G401 (cell line): ENCODE data around the gene TSC22D2. TPM values are rescaled to one million over a fixed set of nuclear protein-coding genes. Genes with fewer than 3 reads are reported as not detected.

Experiments used
- DNase-seq: peaks from one replicate; pipeline ENCODE4 v3.0.0-alpha.2; 2015; ENCODE audit warnings: low spot score
- in situ Hi-C: cut with HindIII; loops from 2 replicates; pipeline ENCODE4 v1.10.0; 2016; ENCODE audit warnings: low sequenced_read_pairs, mixed read lengths
- total RNA-seq: library from RNA; depleted of rRNA; stranded (reverse); fragments of >200 nt; shearing (Covaris generic); gene quantifications from 2 replicates; pipeline ENCODE4 v1.2.3, GENCODE V29; 2014

The TSC22D2 gene
- total RNA-seq, 1 experiment from 2014 or later, result 10.4 TPM

GRCh38 chr3:150410311-150411105 is 2.4 kb downstream of the TSC22D2 start:
- in situ Hi-C loops, result no loop called here
- peak; percentile 36 for DNase-seq

DNA sequence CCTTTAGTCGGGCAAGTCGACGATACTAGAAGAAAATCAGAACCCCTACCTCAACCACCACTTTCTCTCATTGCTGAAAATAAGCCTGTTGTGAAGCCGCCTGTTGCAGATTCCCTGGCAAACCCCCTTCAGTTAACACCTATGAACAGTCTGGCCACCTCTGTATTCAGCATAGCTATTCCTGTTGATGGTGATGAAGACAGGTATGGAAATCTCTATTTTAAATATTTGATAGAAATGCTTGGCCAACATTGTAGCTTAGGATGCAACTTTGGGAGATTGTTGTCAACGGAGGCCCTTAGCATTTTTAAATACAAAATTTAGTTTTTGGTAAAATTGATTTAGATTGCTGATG is 3.0 kb downstream of the TSC22D2 start:
- in situ Hi-C loops, result no loop called here
- DNase-seq, result no peak

- in situ Hi-C loops, result no loop called here
- no peak for DNase-seq
Measured at GRCh38 chr3:150411546-150411945, 3.4 kb downstream of the TSC22D2 start.

DNA sequence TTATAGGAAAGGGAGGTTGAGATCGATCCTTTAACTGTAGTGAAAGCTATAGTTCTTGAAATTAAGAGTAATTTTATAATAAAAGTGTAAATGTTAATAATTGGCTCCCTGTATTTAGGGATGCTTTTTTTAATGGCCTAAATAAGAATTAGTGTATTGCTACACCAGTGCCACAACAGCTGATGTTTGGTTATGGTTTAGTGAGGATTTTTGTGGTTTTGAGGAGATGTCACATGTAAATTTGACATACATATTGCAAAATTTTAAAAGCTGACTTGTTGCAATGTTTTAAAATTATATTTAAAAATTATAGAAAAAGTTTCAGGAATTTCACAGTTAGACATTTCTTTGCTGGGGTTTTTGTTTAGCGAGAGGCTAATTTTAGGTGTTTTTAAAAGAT is 3.9 kb downstream of the TSC22D2 start:
- in situ Hi-C loops, result no loop called here

GRCh38 chr3:150412561-150413231 is 4.6 kb downstream of the TSC22D2 start:
- DNase-seq, result peak; percentile 38
- in situ Hi-C loops, result no loop called here

More for the DNA sequence above, 3.9 kb downstream of the TSC22D2 start:
- no peak for DNase-seq

DNA sequence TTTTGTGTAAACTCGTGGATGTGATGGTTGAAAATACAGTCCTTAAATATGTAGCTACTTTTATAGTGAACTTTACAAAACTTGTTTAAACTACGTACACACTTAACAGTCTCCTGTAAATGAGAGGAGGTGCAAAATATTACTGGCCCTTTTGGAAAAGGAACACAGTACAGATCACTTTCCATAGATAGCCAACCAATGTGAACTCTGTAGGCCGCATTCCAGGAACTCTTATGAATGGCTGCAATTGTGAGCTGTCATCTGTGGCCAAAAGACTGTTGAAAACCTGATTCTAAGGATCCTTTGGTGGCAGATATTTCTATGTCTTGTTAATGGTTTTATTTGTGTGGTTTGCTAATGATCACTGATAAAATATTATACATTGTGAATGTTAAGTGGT is 6.2 kb downstream of the TSC22D2 start:
- DNase-seq, result peak; percentile 37
- in situ Hi-C loops, result no loop called here

- in situ Hi-C loops, result no loop called here
- DNase-seq, result no peak
Measured at GRCh38 chr3:150414959-150415358, 6.9 kb downstream of the TSC22D2 start.

DNA sequence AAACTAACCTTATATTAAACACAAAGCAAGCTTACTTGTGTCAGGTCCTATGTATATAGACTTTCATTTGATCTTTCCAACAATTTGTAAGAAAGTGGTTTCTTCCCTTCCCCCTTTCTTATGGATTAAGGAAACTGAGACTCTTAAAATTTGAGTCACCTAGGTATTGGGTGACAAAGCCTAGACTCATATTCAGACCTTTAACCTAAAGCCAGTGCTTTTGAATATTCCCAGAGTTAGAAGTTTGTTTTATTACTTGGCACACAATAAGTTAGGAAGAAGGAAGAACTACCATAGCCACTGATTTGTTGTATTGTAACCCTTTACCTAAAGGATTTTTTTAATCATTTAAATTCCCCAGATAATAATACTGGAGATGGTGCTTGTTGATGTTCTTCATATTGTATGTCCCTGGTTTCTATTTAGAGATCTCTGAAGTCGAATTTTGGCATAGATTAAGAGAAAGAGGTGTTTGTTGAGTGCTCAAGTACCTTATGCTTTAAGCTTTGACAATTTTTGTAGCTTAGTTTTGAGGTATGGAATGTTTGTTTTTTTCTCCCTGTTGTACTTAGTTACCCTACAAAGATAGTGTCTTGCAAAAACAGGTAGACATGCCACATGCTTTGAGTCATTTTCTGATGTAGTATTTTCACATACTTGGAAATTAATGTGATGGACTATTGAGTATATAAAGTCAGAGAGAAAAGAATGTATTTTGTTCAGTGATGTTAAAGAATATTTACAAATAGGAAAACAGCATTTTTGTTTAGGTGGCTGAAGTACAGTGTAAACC is 11.2 kb downstream of the TSC22D2 start:
- DNase-seq, result no peak
- in situ Hi-C loops, result no loop called here

DNA sequence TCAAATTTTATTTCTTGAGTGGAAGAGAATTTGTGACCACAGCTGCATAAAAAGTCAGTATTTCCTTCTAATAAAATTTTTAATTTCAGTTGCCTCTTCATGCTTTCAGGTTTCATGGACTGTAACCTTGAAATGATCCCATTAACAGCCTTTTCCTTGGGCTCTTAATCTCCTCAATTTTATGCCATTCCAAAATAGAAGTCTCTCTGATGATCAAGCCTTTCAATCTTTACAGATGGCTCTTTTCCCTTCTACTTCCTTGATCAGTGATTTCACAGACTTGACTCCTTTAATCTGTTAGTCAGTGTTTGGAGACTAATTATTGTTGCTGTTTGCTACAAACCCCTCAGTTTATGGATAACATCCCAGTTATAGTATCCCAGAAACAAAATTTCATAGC is 11.9 kb downstream of the TSC22D2 start:
- in situ Hi-C loops, result no loop called here

DNA sequence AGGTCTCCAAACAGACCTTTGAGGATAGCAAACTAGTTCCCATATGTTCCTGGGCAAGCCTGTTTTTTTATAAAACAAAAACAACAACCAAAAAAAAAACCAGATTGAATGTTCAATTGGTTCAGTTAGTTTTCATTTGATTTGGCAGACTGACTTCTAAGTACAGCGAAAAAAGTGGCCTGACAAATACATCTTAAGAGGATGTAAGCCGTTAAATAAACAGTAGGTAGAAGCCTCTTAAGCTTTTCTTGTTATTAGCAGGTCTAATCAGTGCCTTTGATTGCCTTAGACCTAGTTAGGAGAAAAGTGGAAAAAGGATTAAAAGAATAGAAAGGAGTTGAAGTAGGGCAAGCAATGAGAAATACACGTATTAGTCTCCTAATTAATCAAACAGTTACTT is 13.2 kb downstream of the TSC22D2 start:
- DNase-seq, result no peak
- in situ Hi-C loops, result no loop called here

More for the DNA sequence above, 11.9 kb downstream of the TSC22D2 start:
- DNase-seq, result no peak

- DNase-seq, result no peak
- in situ Hi-C loops, result no loop called here
Measured at GRCh38 chr3:150421799-150422548, 13.9 kb downstream of the TSC22D2 start.

DNA sequence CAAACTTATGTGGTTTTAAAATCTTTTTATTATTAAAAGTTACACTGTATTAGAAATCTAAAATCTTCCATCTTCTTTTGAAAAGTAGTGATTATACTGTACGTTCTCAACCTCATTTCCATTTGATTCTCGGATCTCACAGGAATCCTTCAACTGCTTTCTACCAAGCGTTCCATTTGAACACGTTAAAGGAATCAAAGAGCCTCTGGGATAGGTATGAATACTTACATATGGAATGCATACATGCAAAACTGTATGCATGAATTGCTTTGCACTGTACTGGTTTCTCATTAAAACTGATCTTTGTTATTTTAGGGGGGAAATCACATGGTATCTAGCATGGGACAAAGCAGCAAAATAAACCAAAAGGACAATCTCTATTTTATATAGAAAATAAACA is 14.8 kb downstream of the TSC22D2 start:
- in situ Hi-C loops, result no loop called here
- DNase-seq, result no peak

DNA sequence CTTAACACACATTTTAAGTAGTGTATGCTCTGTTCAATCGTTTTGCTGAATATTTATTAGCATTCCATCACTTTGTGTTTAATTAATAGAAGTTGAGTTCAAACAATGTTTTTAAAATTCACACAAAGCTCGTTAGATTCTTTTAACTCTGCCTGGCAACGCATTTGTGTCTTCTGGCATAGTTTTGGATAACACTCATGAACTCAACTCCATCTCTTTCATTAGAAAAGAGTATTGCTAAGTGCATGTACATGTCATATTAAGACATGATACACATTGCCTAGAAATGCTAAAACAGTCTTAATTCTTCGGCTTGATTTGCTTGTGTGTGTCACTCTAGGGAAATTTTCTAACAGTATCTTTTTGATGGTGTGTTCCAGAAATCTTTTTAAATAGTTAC is 15.7 kb downstream of the TSC22D2 start:
- in situ Hi-C loops, result no loop called here
- DNase-seq, result no peak

GRCh38 chr3:150426292-150426691 is 18.2 kb downstream of the TSC22D2 start:
- no peak for DNase-seq
- in situ Hi-C loops, result no loop called here

DNA sequence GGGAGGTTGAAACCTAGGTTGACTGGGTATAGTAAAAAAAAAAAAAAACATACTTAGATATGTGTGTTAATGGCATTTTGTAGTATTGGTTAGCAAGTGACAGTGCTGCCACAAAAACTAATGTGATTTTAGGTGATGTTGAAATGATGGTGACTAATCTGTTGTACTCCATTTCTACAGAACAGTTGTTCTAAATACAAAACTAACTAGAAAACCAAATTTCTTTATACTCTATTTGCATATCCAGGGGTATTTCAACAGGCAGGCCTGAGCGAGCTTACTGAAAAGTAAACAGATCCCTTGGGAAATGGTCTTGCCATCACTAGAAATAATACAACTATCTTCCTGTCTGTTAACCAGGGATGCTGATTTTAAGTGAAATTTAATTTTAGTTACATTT is 20.5 kb downstream of the TSC22D2 start:
- in situ Hi-C loops, result no loop called here
- DNase-seq, result no peak

DNA sequence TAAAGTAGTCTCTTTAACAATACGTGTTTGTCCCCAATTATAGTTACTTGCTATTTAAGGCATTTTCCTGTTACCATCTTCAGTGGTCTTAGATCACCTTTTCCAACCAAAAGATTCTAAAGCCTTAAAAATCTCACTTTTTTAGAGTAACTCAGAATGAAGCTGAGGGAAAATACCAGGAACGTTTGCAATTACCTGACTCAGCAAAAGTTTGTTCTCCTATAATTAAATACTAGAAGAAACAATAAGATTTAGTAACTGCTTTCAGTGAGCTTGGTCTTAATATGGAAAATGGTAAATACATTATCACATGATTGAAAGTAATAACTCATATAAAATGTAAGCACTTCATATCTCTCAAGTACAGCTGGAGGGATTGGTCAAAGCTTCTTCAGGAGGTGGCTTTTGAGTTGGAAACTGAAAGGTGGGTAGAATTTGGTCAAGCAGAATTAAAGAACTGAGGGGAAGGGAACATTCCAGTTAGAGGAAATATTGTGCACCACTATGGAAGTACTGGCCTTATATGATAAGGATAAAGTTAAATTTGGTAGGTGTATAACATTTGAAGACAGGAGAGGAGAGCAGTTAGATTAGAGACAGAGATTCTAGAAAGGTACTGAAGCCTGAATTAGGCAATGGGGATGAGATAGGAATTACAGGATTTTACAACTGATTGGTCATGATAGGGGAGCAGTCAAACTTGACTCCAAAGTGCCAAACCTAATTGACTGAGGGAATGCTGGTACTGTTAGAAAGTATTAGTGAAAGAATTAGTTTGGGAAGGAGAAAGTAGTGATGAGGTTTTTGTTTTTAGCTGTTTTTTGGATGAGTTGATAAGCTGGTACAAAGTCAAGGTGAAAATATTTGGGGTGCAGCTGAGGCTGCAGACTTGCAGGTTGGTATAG is 21.9 kb downstream of the TSC22D2 start:
- no peak for DNase-seq
- in situ Hi-C loops, result no loop called here

DNA sequence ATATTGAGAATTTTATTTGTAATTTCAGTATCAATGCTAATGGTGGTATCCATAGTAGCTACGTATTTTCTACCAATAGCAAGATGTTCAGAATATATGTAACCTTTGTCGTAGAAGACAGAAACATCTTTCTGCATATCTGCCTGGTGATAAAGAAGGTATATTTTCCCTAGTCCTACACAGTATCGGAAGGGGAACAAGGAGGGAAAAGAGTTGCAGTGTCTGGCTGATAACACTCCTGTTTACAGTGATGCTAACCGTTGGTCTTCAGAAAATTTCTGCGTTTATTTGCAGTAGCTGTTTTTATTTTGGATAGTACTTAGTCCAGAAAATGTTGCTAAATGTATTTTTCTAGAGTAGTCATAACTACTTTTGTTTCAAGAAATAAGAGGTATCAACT is 25.2 kb downstream of the TSC22D2 start:
- no peak for DNase-seq
- in situ Hi-C loops, result no loop called here

DNA sequence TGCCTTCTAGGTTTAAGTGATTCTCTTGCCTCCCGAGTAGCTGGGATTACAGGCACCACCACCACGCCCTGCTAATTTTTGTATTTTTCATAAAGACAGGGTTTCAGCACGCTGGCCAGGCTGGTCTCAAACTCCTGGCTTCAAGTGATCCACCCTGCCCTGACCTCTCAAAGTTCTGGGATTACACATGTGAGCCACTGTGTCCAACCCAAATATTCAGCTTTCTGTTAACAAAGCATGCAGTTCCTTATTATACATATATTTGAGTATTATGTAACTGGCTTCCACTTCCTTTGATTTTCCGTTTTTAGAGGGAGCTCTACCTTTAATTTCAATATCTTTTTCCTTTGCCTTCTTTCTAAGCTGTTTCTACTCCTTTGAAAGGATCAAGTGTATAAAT is 26.1 kb downstream of the TSC22D2 start:
- no peak for DNase-seq
- in situ Hi-C loops, result no loop called here
